ENCODE results near the gene CD247. TPM values are rescaled to one million over a fixed set of nuclear protein-coding genes. Genes with fewer than 3 reads are reported as not detected.
A peak's percentile ranks its signal among the peaks of the same experiment; 100 is the strongest.

CD247 gene
- total and polyA plus RNA-seq, 2 experiments from 2014 or later = not detected

GRCh38 chr1:167387251-167387910, 130.9 kb downstream of the CD247 start:
- no peaks in the 10 kb centered on the region for H3K27me3 ChIP-seq
- no peaks in the 10 kb centered on the region for H3K79me2 ChIP-seq
- no peak overlapping the region for H3K4me3 ChIP-seq
- WGBS (ENCODE audit: low lambda C conversion rate, missing lambda C conversion rate) = 91% methylated on average over 7 of the region's 7 CpGs
- no peaks in the 10 kb centered on the region for H3K4me1 ChIP-seq (ENCODE audit: insufficient read depth)
- H2AFZ ChIP-seq = no peak overlapping the region
- H4K20me1 ChIP-seq (ENCODE audit: insufficient read depth, poor library complexity, severe bottlenecking) = no peaks in the 10 kb centered on the region
- H3K4me2 ChIP-seq = no peak overlapping the region
- TF ChIP-seq CTCF (IDR thresholded peaks at IDR 0.05; ENCODE audit: poor library complexity) = no peak
- no peak for TF ChIP-seq EZH2 (IDR thresholded peaks at IDR 0.05; ENCODE audit: borderline replicate concordance)
- no peak for TF ChIP-seq EZH2phosphoT487 (IDR thresholded peaks at IDR 0.05; ENCODE audit: low read depth, severe bottlenecking, unreplicated experiment)
- no peak overlapping the region for H3K27ac ChIP-seq
- H3K36me3 ChIP-seq (replicated peaks; ENCODE audit: insufficient read depth, low read depth) = no peaks in the 10 kb centered on the region
- no peaks in the 10 kb centered on the region for H3K9me2 ChIP-seq (replicated peaks; ENCODE audit: insufficient read depth)
- no peaks in the 10 kb centered on the region for H3K9me3 ChIP-seq (ENCODE audit: low read depth)
- peak; percentile 6 for DNase-seq (ENCODE audit: low spot score)

Other genes starting within 250 kb of the CD247 start
- gene CREG1, start 35.2 kb upstream of the CD247 start, total RNA-seq = 170 and 183 TPM in 2 replicates
- gene CREG1, start 35.2 kb upstream of the CD247 start, polyA plus RNA-seq = 126 and 135 TPM in 2 replicates
- gene RCSD1, start 111.7 kb upstream of the CD247 start, total RNA-seq = 0.80 and 0.92 TPM in 2 replicates
- 0.77 TPM in 1 of 2 replicates, not detected in the other for gene RCSD1, start 111.7 kb upstream of the CD247 start, polyA plus RNA-seq
- 147 and 176 TPM in 2 replicates for gene MPZL1, start 203.5 kb upstream of the CD247 start, total RNA-seq
- gene MPZL1, start 203.5 kb upstream of the CD247 start, polyA plus RNA-seq = 202 and 245 TPM in 2 replicates